Loucy (cell line): ENCODE results near the gene CASP10.

ENCODE experiments used
- H2AFZ ChIP-seq: fragments of 200-600 bp; sonication (generic); 2 replicates; pipeline ENCODE4 v1.6.0; 2016; ENCODE audit warnings: antibody characterized with exemption, mild to moderate bottlenecking, low read length, moderate library complexity
- H3F3A ChIP-seq: fragments of 200-600 bp; 2 replicates; pipeline ENCODE4 v1.6.0; 2016; ENCODE audit warnings: antibody characterized with exemption, low read depth, mild to moderate bottlenecking
- H3K27me3 ChIP-seq: fragments of 200-600 bp; sonication (generic); 2 replicates; pipeline ENCODE4 v1.6.1; 2014; ENCODE audit warnings: low read length, mild to moderate bottlenecking; ENCODE audit not compliant: insufficient read depth, poor library complexity, severe bottlenecking
- H3K36me3 ChIP-seq: fragments of 200-600 bp; sonication (generic); 2 replicates; pipeline ENCODE4 v1.6.1; 2016; ENCODE audit warnings: low read length; ENCODE audit not compliant: insufficient read depth
- H3K4me1 ChIP-seq: fragments of 200-600 bp; sonication (generic); 2 replicates; pipeline ENCODE4 v1.5.1; 2014; ENCODE audit warnings: low read length, mild to moderate bottlenecking; ENCODE audit not compliant: insufficient read depth, poor library complexity, severe bottlenecking
- H3K4me2 ChIP-seq: fragments of 200-600 bp; sonication (generic); 2 replicates; pipeline ENCODE4 v1.6.0; 2014; ENCODE audit warnings: antibody characterized with exemption, low read length, low read depth, mild to moderate bottlenecking; ENCODE audit not compliant: poor library complexity, severe bottlenecking
- H3K4me3 ChIP-seq: fragments of 200-600 bp; sonication (generic); 2 replicates; pipeline ENCODE4 v1.5.1; 2014; ENCODE audit warnings: low read length, mild to moderate bottlenecking, mixed read lengths; ENCODE audit not compliant: poor library complexity, severe bottlenecking
- H3K79me2 ChIP-seq: fragments of 200-600 bp; sonication (generic); 2 replicates; pipeline ENCODE4 v1.6.1; 2014; ENCODE audit warnings: low read length; ENCODE audit not compliant: insufficient read depth
- H3K9ac ChIP-seq: fragments of 200-600 bp; sonication (generic); 2 replicates; pipeline ENCODE4 v1.6.0; 2014; ENCODE audit warnings: mild to moderate bottlenecking, low read depth, low read length, moderate library complexity; ENCODE audit not compliant: poor library complexity, severe bottlenecking
- H3K9me2 ChIP-seq: fragments of 200-600 bp; sonication (generic); replicated peaks from 2 replicates; pipeline ENCODE4 v1.6.1; 2016; ENCODE audit warnings: low read depth, low read length, mixed read lengths
- H3K9me3 ChIP-seq: fragments of 200-600 bp; sonication (generic); 2 replicates; pipeline ENCODE4 v1.6.1; 2014; ENCODE audit warnings: mild to moderate bottlenecking, antibody characterized with exemption, low read length, low read depth; ENCODE audit not compliant: insufficient read depth
- H4K20me1 ChIP-seq: fragments of 200-600 bp; sonication (generic); 2 replicates; pipeline ENCODE4 v1.6.0; 2014; ENCODE audit warnings: antibody characterized with exemption, low read length, mild to moderate bottlenecking; ENCODE audit not compliant: insufficient read depth, poor library complexity, severe bottlenecking
- CTCF ChIP-seq: fragments of 200-600 bp; sonication (generic); conservative IDR thresholded peaks from 2 replicates; pipeline ENCODE4 v1.5.1; 2014; ENCODE audit warnings: mild to moderate bottlenecking, antibody characterized with exemption, low read length
- EZH2phosphoT487 ChIP-seq: fragments of 200-600 bp; IDR thresholded peaks from 2 replicates; pipeline ENCODE4 v1.6.1; 2018; ENCODE audit warnings: antibody characterized with exemption, mild to moderate bottlenecking, moderate library complexity, borderline replicate concordance

CASP10 gene

DNA sequence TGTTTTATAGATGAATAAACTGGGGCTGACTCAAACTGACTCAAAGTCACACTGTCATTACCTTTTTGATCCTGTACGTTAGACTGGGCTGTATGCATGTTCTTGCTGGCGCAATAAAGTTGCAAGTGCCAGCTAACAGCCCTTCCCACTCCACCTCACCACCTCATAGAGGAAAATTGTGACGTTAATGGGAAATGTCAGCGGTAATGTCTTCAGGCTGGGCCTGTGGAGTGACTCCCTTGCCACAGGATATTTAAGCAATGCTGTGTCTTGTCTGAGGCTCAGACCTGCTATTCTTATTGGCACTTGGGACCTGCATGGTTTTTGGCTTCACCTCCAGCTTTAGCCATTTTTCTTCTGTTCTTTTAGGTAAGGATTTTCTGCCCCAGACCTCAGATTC is 25.2 kb upstream of the CASP10 start:
- H3K9ac ChIP-seq = peak overlapping the region; percentile 2
- peaks cover 8% of the 10 kb centered on the region for H3K4me1 ChIP-seq
- no peaks in the 10 kb centered on the region for H3K9me2 ChIP-seq
- H3K27me3 ChIP-seq = no peaks in the 10 kb centered on the region
- H2AFZ ChIP-seq = 0 out of 2 replicates have a peak overlapping the region, but pooled peaks have one; percentile 70
- H3K4me2 ChIP-seq = peak overlapping the region; percentile 22
- TF ChIP-seq EZH2phosphoT487 (no peak), CTCF (no peak)
- no peaks in the 10 kb centered on the region for H4K20me1 ChIP-seq
- peaks cover 54% of the 10 kb centered on the region; the same call in 1 of the 2 replicates for H3K36me3 ChIP-seq
- no peaks in the 10 kb centered on the region for H3K79me2 ChIP-seq
- no peak overlapping the region for H3K4me3 ChIP-seq
- no peaks in the 10 kb centered on the region for H3F3A ChIP-seq
- H3K9me3 ChIP-seq = no peaks in the 10 kb centered on the region

DNA sequence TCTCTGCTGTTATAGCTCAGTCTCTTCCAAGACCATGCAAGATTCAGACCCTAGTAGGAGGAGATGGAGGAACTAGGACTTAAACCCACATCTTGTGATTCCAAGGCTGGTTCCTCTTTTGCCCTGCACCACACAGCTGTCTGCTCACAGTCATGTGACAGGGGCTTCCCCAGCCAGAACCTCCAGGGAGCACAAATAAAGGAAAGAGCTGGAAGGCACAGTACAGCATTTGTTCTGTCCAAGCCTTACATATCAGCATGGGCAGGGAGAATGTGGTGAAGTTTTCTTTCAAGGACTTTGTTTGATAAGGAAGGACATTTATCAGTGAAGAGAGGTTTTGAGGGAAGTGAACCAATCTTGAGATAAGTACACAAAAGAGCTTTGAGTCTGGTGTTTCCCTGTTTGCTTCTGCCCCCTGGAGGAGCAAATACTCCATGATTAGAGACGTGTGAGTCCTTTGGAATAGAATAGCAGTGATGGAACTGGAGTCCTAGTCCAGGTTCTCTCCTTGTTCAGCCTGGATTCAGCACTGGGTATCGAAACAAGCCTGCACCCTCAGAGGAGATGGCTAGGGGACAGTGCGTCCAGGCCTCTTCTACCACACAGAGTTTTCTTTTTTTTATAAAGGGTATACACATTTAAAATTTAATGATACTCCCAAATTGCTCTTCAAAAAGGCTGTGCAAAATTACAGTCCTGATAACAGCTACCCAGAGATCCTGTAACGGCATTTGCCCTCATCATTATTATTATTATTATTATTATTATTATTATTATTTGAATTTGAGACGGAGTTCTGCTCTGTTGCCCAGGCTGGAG is 24.6 kb upstream of the CASP10 start:
- Histone ChIP-seq H3K9ac (peak overlapping the region; percentile 2), H4K20me1 (no peaks in the 10 kb centered on the region), H3F3A (no peaks in the 10 kb centered on the region), H3K27me3 (no peaks in the 10 kb centered on the region), H3K4me1 (peaks cover 8% of the 10 kb centered on the region), H3K4me3 (no peak overlapping the region), H3K9me3 (no peaks in the 10 kb centered on the region), H3K36me3 (peaks cover 59% of the 10 kb centered on the region; the same call in 1 of the 2 replicates), H3K9me2 (no peaks in the 10 kb centered on the region), H3K79me2 (no peaks in the 10 kb centered on the region), H2AFZ (peak overlapping the region; percentile 70; the same call in 1 of the 2 replicates), H3K4me2 (peak overlapping the region; percentile 22)
- TF ChIP-seq EZH2phosphoT487 (no peak), CTCF (peak; percentile 79)

- H3K4me3 ChIP-seq = no peak overlapping the region
- peaks cover 50% of the 10 kb centered on the region; the same call in 1 of the 2 replicates for H3K36me3 ChIP-seq
Measured at GRCh38 chr2:201164166-201164565, 18.8 kb upstream of the CASP10 start.

More at GRCh38 chr2:201164166-201164565, 18.8 kb upstream of the CASP10 start:
- H3K9me3 ChIP-seq = no peaks in the 10 kb centered on the region
- no peak overlapping the region for H2AFZ ChIP-seq
- no peaks in the 10 kb centered on the region for H3K79me2 ChIP-seq
- H4K20me1 ChIP-seq = no peaks in the 10 kb centered on the region
- no peaks in the 10 kb centered on the region for H3F3A ChIP-seq
- H3K4me2 ChIP-seq = no peak overlapping the region
- no peaks in the 10 kb centered on the region for H3K27me3 ChIP-seq
- no peak for TF ChIP-seq EZH2phosphoT487
- TF ChIP-seq CTCF = no peak
- H3K4me1 ChIP-seq = no peaks in the 10 kb centered on the region
- H3K9ac ChIP-seq = no peak overlapping the region
- H3K9me2 ChIP-seq = no peaks in the 10 kb centered on the region
